SH-SY5Y (cell line): ENCODE measurements around the gene SERPINA1.

Source experiments
- GATA2 ChIP-seq: IDR thresholded peaks from 2 replicates; pipeline ENCODE4 v1.6.1; 2011; ENCODE audit warnings: mild to moderate bottlenecking, low read depth, low read length
- GATA3 ChIP-seq: IDR thresholded peaks from 2 replicates; pipeline ENCODE4 v1.6.1; 2011; ENCODE audit warnings: low read depth, mild to moderate bottlenecking, low read length, moderate library complexity

DNA sequence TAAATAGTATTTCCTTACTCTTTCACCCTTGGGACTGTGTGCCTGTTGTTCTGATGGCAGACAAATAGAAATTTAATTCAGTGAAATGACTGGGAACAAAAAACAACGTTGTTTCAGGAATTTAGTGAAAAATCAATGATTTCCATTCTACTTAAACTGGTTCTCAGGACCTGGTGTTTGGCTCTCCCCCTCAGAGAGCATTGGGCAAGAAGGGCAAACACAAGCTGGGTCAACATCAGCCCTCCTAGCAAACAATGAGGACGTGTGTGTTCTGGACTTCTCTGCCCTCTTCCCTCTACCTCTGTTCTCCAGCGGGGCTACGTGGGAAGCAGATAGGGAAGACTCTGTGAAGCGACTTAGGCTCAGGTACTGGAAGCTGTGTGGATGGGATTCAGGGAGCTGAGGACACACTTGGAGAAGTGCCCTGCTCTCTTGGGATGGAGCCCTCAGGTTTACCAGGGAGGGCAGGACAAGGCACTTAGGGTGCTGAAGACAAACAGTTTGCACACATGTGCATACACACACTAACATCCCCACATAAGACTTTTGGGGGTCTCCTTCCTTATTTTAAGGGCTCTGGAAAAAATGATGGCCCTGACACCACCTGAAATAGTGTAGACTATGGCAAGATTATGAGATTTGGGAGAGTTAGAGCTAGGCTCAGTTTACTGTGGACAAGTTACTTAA is 7.6 kb upstream of the SERPINA1 start:
- TF ChIP-seq GATA3: no peak
- TF ChIP-seq GATA2: no peak
